Activated naive CD4-positive, alpha-beta T cell (primary cell): ENCODE data around the gene RAB34.
"Not testable (repeated sequence)": the region's sequence is repeated elsewhere in the genome, so short reads cannot be mapped to it uniquely, and the experiment has no call there.

Experiments
- DNase-seq, 4 experiments: peaks; one replicate each; lab custom pipeline; 2025; lab: John Stamatoyannopoulos, UW

RAB34 gene

DNA sequence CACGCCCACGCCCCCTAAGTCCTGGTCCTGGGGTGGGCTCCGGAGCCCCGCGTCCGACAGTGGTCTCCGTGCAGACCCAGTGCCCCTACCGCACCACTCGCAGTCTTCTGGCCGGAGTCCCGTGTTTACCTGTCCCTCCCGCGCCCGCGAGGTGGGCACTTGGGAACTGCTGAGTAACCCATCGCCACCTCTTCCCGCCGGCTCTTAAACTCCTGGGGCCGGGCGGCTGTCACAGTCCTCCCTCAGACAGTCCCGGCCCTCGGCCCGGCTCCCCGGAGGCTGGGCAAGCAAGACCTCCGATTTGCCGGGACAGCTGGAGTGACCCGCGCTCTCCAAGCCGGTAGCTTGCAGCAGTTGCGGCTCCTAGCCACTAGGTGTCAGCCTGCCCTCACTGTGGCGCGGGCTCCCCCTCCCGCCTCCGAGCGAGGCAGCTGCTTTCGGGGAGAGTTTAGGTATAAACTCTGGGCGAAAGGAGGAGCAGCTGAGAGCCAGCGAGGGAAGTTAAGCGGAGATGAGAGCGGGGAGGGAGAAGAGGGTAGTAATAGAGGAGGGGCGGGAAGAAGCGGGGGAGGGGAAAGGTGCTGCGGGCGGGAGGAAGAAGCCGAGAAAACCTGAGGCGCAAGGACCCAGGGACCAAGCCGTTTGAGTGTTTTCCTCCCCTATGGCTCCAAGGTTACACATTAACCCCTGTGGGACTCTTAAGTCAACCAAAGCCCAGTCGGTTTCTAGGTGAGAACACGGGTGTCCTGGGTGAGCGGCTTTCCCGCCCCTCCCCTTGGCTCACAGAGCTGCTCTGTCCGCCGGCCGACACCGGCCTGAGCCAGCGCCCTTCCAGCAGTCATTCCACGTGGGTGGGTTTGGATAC, 9.2 kb upstream of the RAB34 start:
- peak; percentile 77 to 85 (median 82) for DNase-seq

DNA sequence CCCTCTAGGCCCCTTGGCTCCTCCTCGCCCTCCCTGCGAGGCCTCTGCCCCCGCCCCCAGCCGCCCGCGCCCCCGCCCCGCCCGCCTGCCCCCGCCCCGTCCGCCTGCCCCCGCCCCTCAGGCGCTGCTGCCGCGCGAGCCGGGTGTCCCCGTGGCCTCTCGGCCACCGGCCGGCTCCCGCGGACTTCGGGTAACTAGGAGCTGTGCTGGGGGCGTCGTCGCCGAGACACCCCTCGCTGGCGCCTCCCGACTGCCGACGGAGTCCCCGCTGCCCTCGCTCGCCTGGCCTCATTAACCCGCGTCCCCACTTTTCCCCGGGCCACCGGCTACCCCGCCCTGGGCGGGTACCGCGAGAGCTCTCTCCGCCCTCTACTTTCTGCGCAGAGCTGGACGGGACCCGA, 8.6 kb upstream of the RAB34 start, which contains the start of gene TLCD1:
Gene TLCD1, minus strand, starts transcription at position 8 of the 401 bp plus-strand sequence. CDS start 136 bp downstream, outside the sequence.
- DNase-seq, result peak in 2 of 4 experiments; percentile 44 to 46

GRCh38 chr17:28725660-28726225, 8.1 kb upstream of the RAB34 start:
- DNase-seq, result peak in 2 of 4 experiments; percentile 47 to 51

DNA sequence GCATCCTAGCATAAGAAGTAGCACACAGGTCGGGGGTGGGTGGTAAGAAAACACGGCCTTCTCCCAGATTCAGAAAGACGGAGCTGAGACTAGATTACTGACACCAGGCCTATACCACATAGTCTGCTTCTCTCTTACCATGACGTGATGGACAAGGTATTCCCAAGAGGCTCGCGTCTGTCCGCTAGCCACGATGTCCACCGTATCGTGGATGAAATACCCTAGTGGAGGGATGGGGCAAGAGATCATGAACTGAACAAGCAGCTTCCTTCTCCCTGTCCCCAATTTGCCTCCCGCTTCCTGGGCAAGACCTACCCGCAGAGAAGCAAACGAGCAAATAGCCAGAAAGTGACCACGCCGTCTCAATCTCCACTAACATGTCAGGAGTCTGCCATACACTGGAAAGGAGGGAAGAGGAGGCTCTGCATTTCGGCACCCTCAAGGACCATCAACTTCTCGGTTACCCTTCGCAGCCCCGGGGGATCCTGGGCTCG, 7.5 kb upstream of the RAB34 start:
- DNase-seq, result no peak

DNA sequence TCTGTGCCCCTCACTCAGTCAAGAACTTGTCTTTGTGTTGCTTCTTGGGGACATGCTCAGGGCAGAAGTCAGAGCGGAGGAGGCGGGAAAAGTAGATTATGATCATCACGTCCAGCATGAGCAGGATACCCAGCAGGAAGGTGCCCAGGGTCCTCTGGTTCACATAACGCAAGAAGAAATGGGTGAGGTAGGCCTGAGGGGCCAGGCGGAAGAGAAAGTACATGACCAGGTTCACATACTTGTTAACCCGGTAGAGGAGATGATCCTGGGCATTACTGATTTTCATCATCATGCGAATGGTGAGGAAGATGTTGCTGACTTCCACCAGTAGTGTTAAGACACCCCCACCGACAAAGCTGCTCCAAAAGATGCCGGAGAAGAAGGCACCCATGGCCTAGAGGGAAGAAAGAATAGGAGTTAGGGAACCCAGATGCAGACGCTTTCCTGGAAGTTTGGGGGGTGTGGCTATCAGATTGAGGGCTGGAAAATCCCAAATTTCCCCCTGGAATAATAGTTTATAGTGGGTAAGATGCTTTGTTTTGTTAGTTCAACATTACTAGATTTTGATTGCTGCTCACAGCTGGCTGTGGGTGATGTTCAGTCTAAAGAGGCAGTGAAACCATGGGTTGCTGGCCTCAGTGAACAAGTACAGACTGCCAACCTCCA, 7.0 kb upstream of the RAB34 start:
- DNase-seq, result no peak

GRCh38 chr17:28723836-28724499, 6.3 kb upstream of the RAB34 start:
- not testable (repeated sequence) for DNase-seq

- no peak for DNase-seq
Observed at GRCh38 chr17:28723159-28723835, 5.6 kb upstream of the RAB34 start.

- no peak for DNase-seq
Observed at GRCh38 chr17:28722417-28723158, 4.9 kb upstream of the RAB34 start.

- DNase-seq, result not testable (repeated sequence)
Observed at GRCh38 chr17:28720997-28721329, 3.3 kb upstream of the RAB34 start.

DNA sequence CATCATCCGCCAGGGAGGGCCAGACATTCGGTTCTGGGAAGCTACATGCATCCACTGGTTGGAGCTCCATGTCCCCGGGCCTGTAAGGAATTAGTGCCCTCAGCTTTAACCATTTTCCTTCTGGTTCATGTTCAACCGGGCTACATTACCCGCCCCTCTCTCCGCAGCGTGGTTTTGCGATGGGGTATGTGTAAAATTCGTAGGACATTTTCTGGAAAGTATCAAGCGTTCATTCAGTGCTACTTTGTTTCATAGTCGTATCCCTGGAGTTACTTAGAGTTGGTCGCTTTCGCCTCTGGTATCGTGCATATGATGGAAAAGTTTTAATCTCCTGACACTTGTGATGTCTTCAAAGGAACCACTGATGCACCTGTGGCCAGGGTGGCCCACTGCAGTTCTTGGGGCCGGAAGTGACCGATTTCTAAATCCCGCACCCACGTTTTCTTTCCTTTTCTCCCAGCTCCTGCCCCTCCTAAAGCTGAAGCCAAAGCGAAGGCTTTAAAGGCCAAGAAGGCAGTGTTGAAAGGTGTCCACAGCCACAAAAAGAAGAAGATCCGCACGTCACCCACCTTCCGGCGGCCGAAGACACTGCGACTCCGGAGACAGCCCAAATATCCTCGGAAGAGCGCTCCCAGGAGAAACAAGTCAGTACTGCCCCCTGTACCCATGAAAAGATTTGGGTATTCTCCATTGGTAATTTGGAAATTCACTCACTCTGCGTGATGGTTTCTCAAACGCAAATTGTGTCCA, 2.8 kb upstream of the RAB34 start:
- DNase-seq, result no peak

DNA sequence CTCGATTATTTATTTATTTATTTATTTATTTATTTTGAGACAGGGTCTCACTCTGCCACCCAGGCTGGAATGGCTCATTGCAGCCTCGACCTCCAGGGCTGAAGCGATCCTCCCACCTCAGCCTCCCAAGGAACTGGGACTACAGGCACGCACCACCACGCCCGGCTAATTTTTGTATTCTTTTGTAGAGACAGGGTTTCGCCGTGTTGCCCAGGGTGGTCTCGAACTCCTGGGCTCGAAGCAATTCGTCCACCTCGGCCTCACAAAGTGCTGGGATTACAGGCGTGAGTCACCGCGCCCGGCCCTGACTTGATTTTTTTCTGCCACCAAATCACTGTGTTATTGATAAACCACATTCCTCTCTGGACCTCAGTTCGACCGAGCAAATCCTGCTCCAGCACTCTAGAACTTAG, 1.4 kb upstream of the RAB34 start:
- DNase-seq, result no peak

GRCh38 chr17:28718333-28719020, 809 bp upstream of the RAB34 start:
- DNase-seq, result no peak

- no peak for DNase-seq
Observed at GRCh38 chr17:28716740-28717577, 709 bp downstream of the RAB34 start.

- no peak for DNase-seq
Observed at GRCh38 chr17:28715217-28715616, 2.5 kb downstream of the RAB34 start.

- no peak for DNase-seq
Observed at GRCh38 chr17:28714281-28714680, 3.4 kb downstream of the RAB34 start.

GRCh38 chr17:28712705-28713415, 4.8 kb downstream of the RAB34 start:
- no peak for DNase-seq

GRCh38 chr17:28712032-28712704, 5.5 kb downstream of the RAB34 start:
- peak in 3 of 4 experiments; percentile 27 to 41 (median 28) for DNase-seq

DNA sequence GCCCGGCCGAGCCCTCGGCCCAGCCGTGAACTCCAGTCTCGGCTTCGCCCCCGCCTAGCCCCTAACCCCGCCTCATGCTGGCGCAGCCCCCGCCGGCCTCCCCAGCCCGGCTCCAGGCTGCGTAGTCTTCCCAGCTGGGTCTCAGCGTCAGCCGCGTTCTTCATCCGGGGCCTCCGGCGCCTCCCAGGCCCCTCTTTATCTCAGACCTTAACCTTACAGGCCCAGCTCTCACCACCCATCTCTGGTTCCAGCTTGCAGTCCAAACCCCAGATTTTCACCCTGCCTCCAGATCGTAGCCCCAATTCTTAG, 6.0 kb downstream of the RAB34 start, which contains the start of gene PROCA1:
Gene PROCA1, minus strand, starts transcription at position 166 of the 309 bp plus-strand sequence. CDS start 228 bp downstream, outside the sequence.
- peak in 1 of 4 experiments; percentile 50 for DNase-seq
